Pancreas (tissue), 10 donors: Measurements from ENCODE around the gene GNAL. TPM values are rescaled to one million over a fixed set of nuclear protein-coding genes. Genes with fewer than 3 reads are reported as not detected.

ENCODE experiments used
- ATAC-seq, 4 donors: fragments of 200-7000 bp; cut with Tn5 transposase; one replicate each; pipeline versions ENCODE4 v1.8.0 to v1.9.1; 2020; ENCODE audit warnings: mild to moderate bottlenecking in 4 of 4, moderate library complexity in 4 of 4
- DNase-seq, 6 donors: peaks; one replicate each; pipeline ENCODE4 v3.0.0-alpha.2; 2020
- FAIRE-seq: peaks from 2 replicates; lab custom pipeline; 2012; peaks lifted over from hg19 to GRCh38; lab: Jason Lieb, UNC
- H3K27ac ChIP-seq, 4 donors: fragments of 200-600 bp; sonication (generic); 1 replicate in 3 of 4; 2 replicates in 1 of 4; pipeline versions ENCODE4 v1.5.0 to v1.8.0; 2020
- H3K27me3 ChIP-seq, 4 donors: fragments of 200-600 bp; one replicate each; pipeline ENCODE4 v1.8.0; 2021
- H3K36me3 ChIP-seq, 3 donors: fragments of 200-600 bp; sonication (generic) in 1 of 3; one replicate each; pipeline versions ENCODE4 v1.5.0 to v1.8.0; 2020 to 2021
- H3K4me1 ChIP-seq, 3 donors: fragments of 200-600 bp; one replicate each; pipeline ENCODE4 v1.8.0; 2021
- H3K4me3 ChIP-seq, 4 donors: fragments of 200-600 bp; sonication (generic) in 2 of 4; one replicate each; pipeline versions ENCODE4 v1.5.0 to v1.8.0; 2020 to 2021
- H3K9me3 ChIP-seq, 4 donors: fragments of 200-600 bp; one replicate each; pipeline ENCODE4 v1.8.0; 2021
- CTCF ChIP-seq, 4 donors: fragments of 200-600 bp; sonication (generic) in 3 of 4; IDR thresholded peaks; one replicate each; pipeline versions ENCODE4 v1.5.0 to v1.8.0; 2021; ENCODE audit warnings: antibody characterized with exemption in 4 of 4
- WGBS, 2 donors: extraction: QIAGEN DNeasy Blood & Tissue Kit; methylation state at CpG; one replicate each; pipeline ENCODE4 v1.1.7; 2013; 5-methylcytosine and 5-hydroxymethylcytosine counted together
- intact Hi-C, 3 donors: fragments of 100-400 bp; cut with DNase I; formaldehyde crosslinking; loops; one replicate each; pipeline versions ENCODE4 v1.11.1 to v1.14.2; 2022
- polyA plus RNA-seq, 2 donors: library from polyadenylated mRNA; stranded (reverse); fragments of 200-250 nt; gene quantifications; one replicate each; pipeline ENCODE4 v1.2.3, GENCODE V29; 2013
- total RNA-seq, 6 donors: library from RNA; stranded (reverse); fragmentation: NEBNext Ultra II Directional in 4 of 6; extraction: Animal tissue kit (Norgen Biotek cat#: 25700) in 4 of 6; gene quantifications; one replicate each; pipeline versions ENCODE4 v1.2.1 to v1.2.4, GENCODE V29; 2021 to 2023
- donor health status: healthy with polysubstance abuse.
- donor health status: DM: no; HTN: no; CAD: no; lungs with moderate emphysema.
- donor health status: DM: no; HTN: no; CAD: no.
- donor health status: control.
- donor health status: control.
- donor health status: Bipolar disorder and iron deficiency.
- donor health status: DM: yes; HTN: yes; CAD: no.
- donor health status: DM: no; HTN: no; CAD: no.
- donor health status: DM: no; HTN: no; CAD: no.
- donor health status: DM: yes; HTN: yes; CAD: no.

Gene GNAL
- total and polyA plus RNA-seq, 8 donors, result 0.22 to 2.2 (median 0.71) TPM

GRCh38 chr18:11672846-11673454 lies 16.1 kb upstream of the GNAL start:
- WGBS, 2 donors, result 35 to 42% methylated on average over 8 of the region's 8 CpGs
- no peaks in the 10 kb centered on the region for H3K27me3 ChIP-seq
- no peaks in the 10 kb centered on the region for H3K9me3 ChIP-seq
- DNase-seq (no peak), ATAC-seq (no peak), FAIRE-seq (no peak)
- no peak for TF ChIP-seq CTCF (IDR thresholded peaks at IDR 0.05)
- intact Hi-C loops, result no loop called here
- no peaks in the 10 kb centered on the region for H3K36me3 ChIP-seq
- H3K27ac ChIP-seq, result no peak overlapping the region
- no peak overlapping the region for H3K4me3 ChIP-seq
- H3K4me1 ChIP-seq, result no peaks in the 10 kb centered on the region

- H3K36me3 ChIP-seq, result no peaks in the 10 kb centered on the region
- no peaks in the 10 kb centered on the region for H3K9me3 ChIP-seq
- ATAC-seq, result no peak
- H3K4me3 ChIP-seq, result no peak overlapping the region
- no peak for DNase-seq
- FAIRE-seq, result no peak
- no peak for TF ChIP-seq CTCF (IDR thresholded peaks at IDR 0.05)
- no peaks in the 10 kb centered on the region for H3K27me3 ChIP-seq
- intact Hi-C loops, result no loop called here
- H3K27ac ChIP-seq, result no peak overlapping the region
- WGBS, 2 donors, result 41 to 50% methylated on average over 9 of the region's 9 CpGs
- H3K4me1 ChIP-seq, result no peaks in the 10 kb centered on the region
Measured at GRCh38 chr18:11673560-11673959, 15.5 kb upstream of the GNAL start.

- ATAC-seq (no peak), FAIRE-seq (no peak), DNase-seq (no peak)
- no peaks in the 10 kb centered on the region for H3K9me3 ChIP-seq
- H3K27ac ChIP-seq, result no peak overlapping the region
- H3K27me3 ChIP-seq, result no peaks in the 10 kb centered on the region
- no peak for TF ChIP-seq CTCF (IDR thresholded peaks at IDR 0.05)
- intact Hi-C loops, result no loop called here
- no peaks in the 10 kb centered on the region for H3K4me1 ChIP-seq
- H3K4me3 ChIP-seq, result no peak overlapping the region
- 47 to 66% methylated on average over 3 of the region's 3 CpGs for WGBS, 2 donors
- no peaks in the 10 kb centered on the region for H3K36me3 ChIP-seq
Measured at GRCh38 chr18:11674119-11674518, 14.9 kb upstream of the GNAL start.

GRCh38 chr18:11676386-11676785 lies 12.7 kb upstream of the GNAL start:
- Histone ChIP-seq H3K4me1 (no peaks in the 10 kb centered on the region), H3K36me3 (no peaks in the 10 kb centered on the region), H3K27me3 (no peaks in the 10 kb centered on the region), H3K27ac (no peak overlapping the region), H3K9me3 (no peaks in the 10 kb centered on the region), H3K4me3 (no peak overlapping the region)
- ATAC-seq, result no peak
- no peak for TF ChIP-seq CTCF (IDR thresholded peaks at IDR 0.05)
- intact Hi-C loops, result no loop called here
- DNase-seq, result no peak
- WGBS, 2 donors, result 61 to 70% methylated on average over 10 of the region's 10 CpGs
- no peak for FAIRE-seq

- H3K36me3 ChIP-seq, result no peaks in the 10 kb centered on the region
- DNase-seq (no peak), FAIRE-seq (no peak), ATAC-seq (no peak)
- intact Hi-C loops, result no loop called here
- no peaks in the 10 kb centered on the region for H3K4me1 ChIP-seq
- no peak for TF ChIP-seq CTCF (IDR thresholded peaks at IDR 0.05)
- no peak overlapping the region for H3K4me3 ChIP-seq
- H3K9me3 ChIP-seq, result no peaks in the 10 kb centered on the region
- H3K27ac ChIP-seq, result no peak overlapping the region
- 64 to 73% methylated on average over 6 of the region's 6 CpGs for WGBS, 2 donors
- no peaks in the 10 kb centered on the region for H3K27me3 ChIP-seq
Measured at GRCh38 chr18:11676867-11677266, 12.2 kb upstream of the GNAL start.
